HG03575 (cell line): Measurements from ENCODE around the gene SHROOM3.

Source experiments
- ATAC-seq: cut with Tn5 transposase; IDR thresholded peaks from one replicate; pipeline ENCODE4 v1.9.1; 2021; ENCODE audit not compliant: unreplicated experiment, insufficient number of reproducible peaks, low FRiP score; ENCODE audit errors: extremely low read depth

SHROOM3 gene

GRCh38 chr4:76696109-76696508 is 261.1 kb downstream of the SHROOM3 start:
- ATAC-seq: no peak

GRCh38 chr4:76697129-76697803 is 262.2 kb downstream of the SHROOM3 start:
- ATAC-seq: peak; percentile 90

GRCh38 chr4:76698141-76698540 is 263.1 kb downstream of the SHROOM3 start:
- ATAC-seq: no peak

- no peak for ATAC-seq
These were observed 264.8 kb downstream of the SHROOM3 start for GRCh38 chr4:76699751-76700310.

GRCh38 chr4:76702440-76703122 is 267.6 kb downstream of the SHROOM3 start:
- ATAC-seq: no peak

GRCh38 chr4:76703123-76703490 is 268.1 kb downstream of the SHROOM3 start:
- ATAC-seq: no peak

- ATAC-seq: no peak
These were observed 268.6 kb downstream of the SHROOM3 start for GRCh38 chr4:76703676-76704075.

GRCh38 chr4:76704133-76704881 is 269.3 kb downstream of the SHROOM3 start:
- ATAC-seq: no peak

- ATAC-seq: no peak
These were observed 270.4 kb downstream of the SHROOM3 start for GRCh38 chr4:76705472-76705871.

- no peak for ATAC-seq
These were observed 271.6 kb downstream of the SHROOM3 start for GRCh38 chr4:76706581-76706980.

- no peak for ATAC-seq
These were observed 274.1 kb downstream of the SHROOM3 start for GRCh38 chr4:76708971-76709771.

- ATAC-seq: no peak
These were observed 274.7 kb downstream of the SHROOM3 start for GRCh38 chr4:76709772-76710090.

GRCh38 chr4:76712564-76712963 is 277.5 kb downstream of the SHROOM3 start:
- no peak for ATAC-seq

GRCh38 chr4:76714226-76714625 is 279.2 kb downstream of the SHROOM3 start:
- no peak for ATAC-seq

GRCh38 chr4:76716020-76716419 is 281.0 kb downstream of the SHROOM3 start:
- ATAC-seq: no peak

- ATAC-seq: no peak
These were observed 281.6 kb downstream of the SHROOM3 start for GRCh38 chr4:76716658-76717057.

GRCh38 chr4:76717431-76717830 is 282.4 kb downstream of the SHROOM3 start:
- no peak for ATAC-seq

- no peak for ATAC-seq
These were observed 283.0 kb downstream of the SHROOM3 start for GRCh38 chr4:76718021-76718420.

- ATAC-seq: no peak
These were observed 283.8 kb downstream of the SHROOM3 start for GRCh38 chr4:76718831-76719230.
